AG04449 (cell line): ENCODE measurements around the gene NNT.
"Not testable (repeated sequence)": the region's sequence is repeated elsewhere in the genome, so short reads cannot be mapped to it uniquely, and the experiment has no call there.

Source experiments
- CTCF ChIA-PET: fragments of 350-600 bp; formaldehyde crosslinking; extraction: SDS; loops from one replicate; lab custom pipeline; 2021; ENCODE audit warnings: antibody characterized with exemption; lab: Yijun Ruan, JAX
- POLR2A ChIA-PET: fragments of 400-600, 350-600 bp; formaldehyde crosslinking; extraction: SDS; loops from one replicate; lab custom pipeline; 2020; ENCODE audit warnings: antibody characterized with exemption, inconsistent platforms; lab: Yijun Ruan, JAX
- DNase-seq: peaks from one replicate; pipeline ENCODE4 v3.0.0-alpha.2; 2010; ENCODE audit warnings: low read depth, low spot score
- H3K4me3 ChIP-seq: 2 replicates; pipeline ENCODE4 v1.5.1; 2011; ENCODE audit warnings: low read depth, mild to moderate bottlenecking, control low read depth, low read length
- TF ChIP-seq, protein P1 (sequence below): IDR thresholded peaks from one replicate; pipeline ENCODE4 v1.5.1; 2011; ENCODE audit warnings: mild to moderate bottlenecking, moderate library complexity, low read length, control low read depth, inconsistent platforms; ENCODE audit not compliant: insufficient read depth; ENCODE audit errors: missing control alignments

NNT gene

DNA sequence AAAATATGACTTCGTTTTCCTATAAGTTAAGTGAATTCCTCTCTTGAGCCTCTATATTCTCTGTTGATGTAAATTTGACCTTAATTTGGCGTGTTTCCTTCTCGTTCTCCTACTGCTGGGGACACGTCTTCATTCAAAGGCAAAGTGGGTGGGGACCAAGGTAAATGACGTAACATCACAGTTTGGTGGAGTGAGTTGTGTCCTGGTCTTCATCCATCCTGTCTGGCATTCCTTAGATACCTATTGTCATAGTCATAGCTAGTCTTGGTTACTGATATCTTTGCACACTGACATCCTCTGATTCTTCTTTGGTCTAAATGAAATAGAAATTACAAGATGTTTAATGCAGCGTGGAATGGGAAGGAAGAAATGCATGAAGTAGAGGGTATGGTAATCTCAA lies 108.5 kb downstream of the NNT start:
- POLR2A ChIA-PET, result no interaction called here
- no peak overlapping the region for H3K4me3 ChIP-seq
- DNase-seq, result no peak
- TF ChIP-seq, protein P1, sequence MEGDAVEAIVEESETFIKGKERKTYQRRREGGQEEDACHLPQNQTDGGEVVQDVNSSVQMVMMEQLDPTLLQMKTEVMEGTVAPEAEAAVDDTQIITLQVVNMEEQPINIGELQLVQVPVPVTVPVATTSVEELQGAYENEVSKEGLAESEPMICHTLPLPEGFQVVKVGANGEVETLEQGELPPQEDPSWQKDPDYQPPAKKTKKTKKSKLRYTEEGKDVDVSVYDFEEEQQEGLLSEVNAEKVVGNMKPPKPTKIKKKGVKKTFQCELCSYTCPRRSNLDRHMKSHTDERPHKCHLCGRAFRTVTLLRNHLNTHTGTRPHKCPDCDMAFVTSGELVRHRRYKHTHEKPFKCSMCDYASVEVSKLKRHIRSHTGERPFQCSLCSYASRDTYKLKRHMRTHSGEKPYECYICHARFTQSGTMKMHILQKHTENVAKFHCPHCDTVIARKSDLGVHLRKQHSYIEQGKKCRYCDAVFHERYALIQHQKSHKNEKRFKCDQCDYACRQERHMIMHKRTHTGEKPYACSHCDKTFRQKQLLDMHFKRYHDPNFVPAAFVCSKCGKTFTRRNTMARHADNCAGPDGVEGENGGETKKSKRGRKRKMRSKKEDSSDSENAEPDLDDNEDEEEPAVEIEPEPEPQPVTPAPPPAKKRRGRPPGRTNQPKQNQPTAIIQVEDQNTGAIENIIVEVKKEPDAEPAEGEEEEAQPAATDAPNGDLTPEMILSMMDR, result no peak
- CTCF ChIA-PET, result interaction anchor here (0.9 to 1.9 kb wide), 2 partner anchors 18 to 80 kb away, joined by 3 to 6 read pairs; no protein-coding TSS in a partner anchor

DNA sequence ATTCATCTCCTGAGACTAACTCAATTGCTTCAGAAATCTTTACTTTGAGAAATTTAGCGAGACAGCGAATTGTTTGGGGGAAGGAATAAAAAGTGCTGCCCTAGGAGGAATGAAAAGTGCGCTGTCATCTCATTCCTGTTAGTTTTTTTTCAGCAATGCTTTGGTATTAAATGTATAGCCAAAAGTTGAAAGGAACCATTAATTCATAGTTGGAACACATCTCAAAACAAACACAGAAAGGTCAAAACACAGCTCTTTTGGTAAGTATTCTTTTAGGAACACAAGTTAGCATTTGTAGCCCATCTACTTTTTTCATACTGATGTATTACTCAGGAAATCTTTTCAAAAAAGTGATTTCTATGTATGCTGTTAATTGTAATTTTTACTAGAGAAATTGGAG lies 109.1 kb downstream of the NNT start:
- POLR2A ChIA-PET, result no interaction called here
- TF ChIP-seq, protein P1, result no peak
- H3K4me3 ChIP-seq, result no peak overlapping the region
- DNase-seq, result no peak
- CTCF ChIA-PET, result interaction anchor here (0.9 to 1.9 kb wide), 2 partner anchors 17 to 81 kb away, joined by 3 to 6 read pairs; no protein-coding TSS in a partner anchor

DNA sequence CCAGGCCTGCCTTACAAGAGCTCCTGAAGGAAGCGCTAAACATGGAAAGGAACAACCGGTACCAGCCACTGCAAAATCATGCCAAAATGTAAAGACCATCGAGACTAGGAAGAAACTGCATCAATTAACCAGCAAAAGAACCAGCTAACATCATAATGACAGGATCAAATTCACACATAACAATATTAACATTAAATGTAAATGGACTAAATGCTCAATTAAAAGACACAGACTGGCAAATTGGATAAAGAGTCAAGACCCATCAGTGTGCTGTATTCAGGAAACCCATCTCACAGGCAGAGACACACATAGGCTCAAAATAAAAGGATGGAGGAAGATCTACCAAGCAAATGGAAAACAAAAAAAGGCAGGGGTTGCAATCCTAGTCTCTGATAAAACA lies 116.8 kb downstream of the NNT start:
- CTCF ChIA-PET, DNase-seq, H3K4me3 ChIP-seq, POLR2A ChIA-PET: not testable (repeated sequence)

DNA sequence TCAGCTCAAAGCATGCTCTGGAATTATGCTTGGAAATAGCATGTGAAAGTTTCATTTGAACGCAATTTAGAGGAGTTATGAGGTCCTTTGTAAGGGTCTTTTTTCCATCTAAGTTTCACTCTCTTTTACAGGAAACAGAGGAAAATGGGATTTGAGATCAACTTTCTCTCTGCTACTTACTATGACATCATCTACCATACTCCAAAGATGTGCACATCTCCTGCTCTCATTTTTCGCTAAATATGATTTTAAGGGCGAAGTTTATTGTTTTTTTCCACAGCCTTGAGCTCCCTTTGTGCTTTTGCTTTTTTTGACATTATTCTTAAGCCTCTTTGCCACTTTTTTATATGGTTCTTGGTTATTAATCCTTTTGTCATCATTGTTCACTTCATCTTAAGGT lies 125.6 kb downstream of the NNT start:
- ChIA-PET CTCF (interaction anchor here (0.8 to 5.8 kb wide), 8 partner anchors 17 to 1045 kb away, joined by 3 to 75 read pairs (median 4); no protein-coding TSS in a partner anchor), POLR2A (no interaction called here)
- H3K4me3 ChIP-seq, result no peak overlapping the region
- TF ChIP-seq, protein P1, result no peak
- no peak for DNase-seq

DNA sequence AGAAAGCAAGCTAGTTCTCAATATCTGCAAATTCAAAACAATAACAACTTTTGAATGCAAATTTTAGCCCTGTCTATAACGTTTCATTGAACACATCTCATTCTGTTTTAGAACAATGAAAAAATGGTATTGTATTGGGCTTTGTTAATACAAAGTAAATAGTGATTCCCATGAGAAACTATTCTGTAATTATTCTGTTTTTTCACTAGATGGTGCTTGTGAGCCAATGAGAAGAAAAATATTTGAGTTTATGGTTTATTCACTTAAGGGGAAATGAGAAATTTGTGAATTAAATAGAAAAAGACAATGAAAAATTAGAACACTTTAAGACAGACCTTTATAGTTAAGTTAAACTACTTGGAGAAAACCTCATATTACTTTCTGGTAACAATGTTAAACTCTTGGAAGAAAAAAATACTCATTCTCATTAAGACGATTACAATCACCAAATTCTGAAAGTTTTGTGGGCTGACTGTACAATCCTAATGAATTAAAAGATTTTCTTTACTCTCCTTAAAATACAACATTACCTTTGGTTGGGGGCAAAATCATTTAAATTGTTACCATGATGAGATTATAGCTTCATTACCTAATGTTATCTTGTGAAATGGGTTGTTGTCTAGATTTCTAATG lies 127.0 kb downstream of the NNT start:
- no peak for DNase-seq
- CTCF ChIA-PET, result interaction anchor here (0.6 to 5.8 kb wide), 12 partner anchors 9 to 1050 kb away, joined by 3 to 75 read pairs (median 4); no protein-coding TSS in a partner anchor

DNA sequence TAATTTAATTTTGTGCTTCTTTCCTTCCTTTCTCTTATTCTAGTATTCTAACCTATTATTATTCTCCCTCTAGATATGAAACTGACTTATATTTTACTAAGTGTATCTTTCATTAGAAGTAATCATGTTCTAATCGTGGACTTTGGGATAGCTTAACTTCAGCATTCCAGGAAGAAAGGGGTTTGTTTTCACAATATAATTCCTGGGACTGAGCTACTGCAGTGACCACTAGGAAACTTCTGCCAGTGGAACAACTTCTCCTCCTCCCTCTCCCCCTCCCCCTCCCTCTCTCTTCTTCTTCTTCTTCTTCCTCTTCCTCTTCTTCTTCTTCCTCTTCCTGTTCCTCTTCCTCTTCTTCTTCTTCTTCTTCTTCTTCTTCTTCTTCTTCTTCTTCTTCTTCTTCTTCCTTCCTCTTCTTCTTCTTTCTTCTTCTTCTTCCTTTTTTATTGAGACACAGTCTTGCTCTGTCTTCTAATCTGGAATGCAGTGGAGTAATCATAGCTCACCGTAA lies 127.9 kb downstream of the NNT start:
- ChIA-PET POLR2A (no interaction called here), CTCF (interaction anchor here (0.7 to 5.8 kb wide), 7 partner anchors 19 to 1042 kb away, joined by 3 to 75 read pairs (median 5); no protein-coding TSS in a partner anchor)
- TF ChIP-seq, protein P1, result no peak
- DNase-seq, result no peak
- H3K4me3 ChIP-seq, result no peak overlapping the region

More for the DNA sequence above, 127.0 kb downstream of the NNT start:
- TF ChIP-seq, protein P1, result peak; percentile 22
- no peak overlapping the region for H3K4me3 ChIP-seq
- POLR2A ChIA-PET, result no interaction called here
